Endothelial cell of umbilical vein (primary cell): Measurements from ENCODE around the gene RNF222. TPM values are rescaled to one million over a fixed set of nuclear protein-coding genes. Genes with fewer than 3 reads are reported as not detected.
A peak's percentile ranks its signal among the peaks of the same experiment; 100 is the strongest.

Experiments
- BruUV-seq: library from RNA; stranded (reverse); fragments of 400-500 nt; replicated peaks from 2 replicates; lab custom pipeline; 2021; lab: Mats Ljungman, UMichigan
- CTCF ChIA-PET: fragments of 300-600, 350-600 bp; sonication (Branson Sonifier 250); formaldehyde crosslinking; loops from one replicate; lab custom pipeline; 2021; ENCODE audit warnings: antibody characterized with exemption, inconsistent platforms; lab: Charles Lee
- POLR2A ChIA-PET: fragments of 300-600, 350-600 bp; sonication (Branson Sonifier 250); formaldehyde crosslinking; loops from one replicate; lab custom pipeline; 2021; ENCODE audit warnings: antibody characterized with exemption, inconsistent platforms; lab: Charles Lee
- DNase-seq: peaks from one replicate; pipeline ENCODE4 v3.0.0-alpha.2; 2011; ENCODE audit warnings: low read depth, low spot score
- FAIRE-seq: peaks from 2 replicates; lab custom pipeline; 2011; peaks lifted over from hg19 to GRCh38; lab: Jason Lieb, UNC
- H2AFZ ChIP-seq: 2 replicates; pipeline ENCODE4 v1.6.0; 2012; ENCODE audit warnings: low read depth, low read length, control low read depth, inconsistent platforms
- H3K27ac ChIP-seq: 2 replicates; pipeline ENCODE4 v1.5.1; 2011; ENCODE audit warnings: low read depth, mild to moderate bottlenecking, control low read depth, low read length, moderate library complexity; ENCODE audit not compliant: insufficient read depth
- H3K27me3 ChIP-seq, 2 experiments: 2 replicates each; pipeline versions ENCODE4 v1.6.0 to v1.6.1; 2011; ENCODE audit warnings: low read length in 2 of 2, mixed read lengths in 1 of 2; ENCODE audit not compliant: control insufficient read depth in 2 of 2, insufficient read depth in 2 of 2
- H3K36me3 ChIP-seq, 2 experiments: 2 replicates in 1 of 2; 3 replicates in 1 of 2; pipeline ENCODE4 v1.5.1; 2011; ENCODE audit warnings: low read length in 2 of 2, mild to moderate bottlenecking in 1 of 2, moderate library complexity in 1 of 2; ENCODE audit not compliant: control insufficient read depth in 2 of 2, insufficient read depth in 2 of 2; ENCODE audit errors: extremely low read depth in 1 of 2
- H3K4me1 ChIP-seq: 3 replicates; pipeline ENCODE4 v1.5.1; 2011; ENCODE audit warnings: mild to moderate bottlenecking, low read length; ENCODE audit not compliant: control insufficient read depth, insufficient read depth; ENCODE audit errors: extremely low read depth
- H3K4me2 ChIP-seq: 2 replicates; pipeline ENCODE4 v1.6.1; 2011; ENCODE audit warnings: low read length, control low read depth, mixed read lengths; ENCODE audit not compliant: insufficient read depth
- H3K4me3 ChIP-seq, 3 experiments: fragments of 200-600 bp in 1 of 3; sonication (generic), shearing (Covaris generic) in 1 of 3; replicated peaks in 1 of 3; 2 replicates each; pipeline ENCODE4 v1.5.1; 2011 to 2016; ENCODE audit warnings: control low read depth in 3 of 3, low read length in 3 of 3, mild to moderate bottlenecking in 2 of 3, inconsistent platforms in 1 of 3, low read depth in 1 of 3, moderate library complexity in 1 of 3; ENCODE audit not compliant: insufficient read depth in 1 of 3
- H3K79me2 ChIP-seq: 2 replicates; pipeline ENCODE4 v1.6.0; 2012; ENCODE audit warnings: low read length, inconsistent platforms; ENCODE audit not compliant: control insufficient read depth, insufficient read depth
- H3K9ac ChIP-seq: replicated peaks from 2 replicates; pipeline ENCODE3; 2011; ENCODE audit warnings: low read length, control low read depth; ENCODE audit not compliant: insufficient read depth; ENCODE audit errors: extremely low read depth
- H3K9me1 ChIP-seq: replicated peaks from 3 replicates; pipeline ENCODE4 v1.6.0; 2011; ENCODE audit warnings: mild to moderate bottlenecking, low read length; ENCODE audit not compliant: control insufficient read depth, insufficient read depth; ENCODE audit errors: extremely low read depth
- H3K9me3 ChIP-seq: replicated peaks from 2 replicates; pipeline ENCODE4 v1.5.1; 2012; ENCODE audit warnings: low read length, inconsistent platforms; ENCODE audit not compliant: control insufficient read depth, insufficient read depth
- H4K20me1 ChIP-seq: replicated peaks from 2 replicates; pipeline ENCODE3; 2011; ENCODE audit warnings: mild to moderate bottlenecking, low read length; ENCODE audit not compliant: control insufficient read depth, insufficient read depth; ENCODE audit errors: extremely low read depth
- CTCF ChIP-seq, 2 donors: IDR thresholded peaks; 1 replicate in 1 of 2; 2 replicates in 1 of 2; pipeline ENCODE4 v1.5.1; 2011; ENCODE audit warnings: low read length in 2 of 2, mild to moderate bottlenecking in 2 of 2, moderate library complexity in 2 of 2, control low read depth in 1 of 2, inconsistent platforms in 1 of 2, low read depth in 1 of 2; ENCODE audit not compliant: insufficient read depth in 1 of 2; ENCODE audit errors: extremely low read depth in 1 of 2
- EZH2 ChIP-seq: IDR thresholded peaks from 2 replicates; pipeline ENCODE4 v1.6.1; 2012; ENCODE audit warnings: borderline replicate concordance, low read depth, mild to moderate bottlenecking, moderate library complexity, low read length, inconsistent platforms; ENCODE audit not compliant: severe bottlenecking
- FOS ChIP-seq: IDR thresholded peaks from 2 replicates; pipeline ENCODE4 v1.6.1; 2011; ENCODE audit warnings: mild to moderate bottlenecking, low read length, moderate library complexity, borderline replicate concordance; ENCODE audit not compliant: insufficient read depth
- GATA2 ChIP-seq: IDR thresholded peaks from 2 replicates; pipeline ENCODE4 v1.7.0; 2011; ENCODE audit warnings: low read depth, mild to moderate bottlenecking, moderate library complexity, mixed read lengths, low read length; ENCODE audit not compliant: insufficient read length, insufficient read depth
- JUN ChIP-seq: IDR thresholded peaks from 2 replicates; pipeline ENCODE4 v1.6.1; 2011; ENCODE audit warnings: borderline replicate concordance, low read depth; ENCODE audit not compliant: insufficient read length, insufficient read depth
- MYC ChIP-seq: IDR thresholded peaks from one replicate; pipeline ENCODE4 v1.6.1; 2011; ENCODE audit warnings: mild to moderate bottlenecking, low read depth, low read length
- POLR2A ChIP-seq: IDR thresholded peaks from 2 replicates; pipeline ENCODE4 v1.6.1; 2012; ENCODE audit warnings: low read depth, mild to moderate bottlenecking, control low read depth, low read length
- POLR2AphosphoS5 ChIP-seq: IDR thresholded peaks from 2 replicates; pipeline ENCODE4 v1.6.1; 2012; ENCODE audit warnings: low read depth, mild to moderate bottlenecking, control low read depth, low read length, moderate library complexity; ENCODE audit not compliant: insufficient read depth
- dilution Hi-C: fragments of 300-500 bp; cut with MboI; formaldehyde crosslinking; loops from one replicate; pipeline ENCODE4 v1.15.0; 2019; ENCODE audit warnings: low sequenced_read_pairs; ENCODE audit not compliant: extremely low pct_ligation_motif_present
- intact Hi-C: fragments of 100-400 bp; cut with micrococcal nuclease; formaldehyde crosslinking; loops from one replicate; pipeline ENCODE4 v1.10.0; 2022
- polyA plus RNA-seq, 4 experiments: library from polyadenylated mRNA; depleted of rRNA in 3 of 4; stranded (reverse) in 3 of 4; unstranded in 1 of 4; fragments of >200 nt; gene quantifications; 2 replicates each; pipeline versions ENCODE4 v1.2.1 to v1.2.3, GENCODE V29; 2011 to 2012; ENCODE audit warnings: missing spikeins in 1 of 4
- total RNA-seq: library from RNA; stranded (reverse); gene quantifications from 2 replicates; pipeline ENCODE4 v1.2.3, GENCODE V29; 2021
- TF ChIP-seq, protein P1 (sequence below): IDR thresholded peaks from 2 replicates; pipeline ENCODE4 v1.6.1; 2011; ENCODE audit not compliant: insufficient read depth, insufficient read length

RNF222 gene
- total and polyA plus RNA-seq, 2 donors (not counting 3 experiments of a cell fraction or from before 2014, with no cell fraction given): not detected

GRCh38 chr17:8359769-8360168 lies 37.9 kb downstream of the RNF222 start:
- dilution Hi-C loops: no loop called here
- POLR2A ChIA-PET: interaction anchor here (0.6 to 3.4 kb wide), 6 partner anchors 17 to 187 kb away, joined by 3 to 21 read pairs (median 4); partner anchors contain the start of genes CTC1 and KRABD2
- DNase-seq (peak; percentile 95), FAIRE-seq (peak; percentile 88)
- no peaks in the 10 kb centered on the region for H3K79me2 ChIP-seq
- peak overlapping the region; percentile 90 for H3K27ac ChIP-seq
- peak overlapping the region in 1 of 3 experiments; percentile 50 for H3K4me3 ChIP-seq
- TF ChIP-seq GATA2: no peak
- TF ChIP-seq MYC: no peak
- TF ChIP-seq, protein P1, sequence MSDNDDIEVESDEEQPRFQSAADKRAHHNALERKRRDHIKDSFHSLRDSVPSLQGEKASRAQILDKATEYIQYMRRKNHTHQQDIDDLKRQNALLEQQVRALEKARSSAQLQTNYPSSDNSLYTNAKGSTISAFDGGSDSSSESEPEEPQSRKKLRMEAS: no peak
- TF ChIP-seq JUN: peak; percentile 98
- TF ChIP-seq POLR2A: no peak
- no peak for TF ChIP-seq CTCF (IDR thresholded peaks at IDR 0.05; ENCODE audit: extremely low read depth in 1 of 2, insufficient read depth in 1 of 2, low read depth in 1 of 2, low read length in 2 of 2)
- TF ChIP-seq EZH2: no peak
- peak; percentile 94 for TF ChIP-seq FOS
- no peak for TF ChIP-seq POLR2AphosphoS5
- H3K9me1 ChIP-seq: no peaks in the 10 kb centered on the region
- no peaks in the 10 kb centered on the region for H3K9me3 ChIP-seq
- no peaks in the 10 kb centered on the region for H4K20me1 ChIP-seq
- H3K4me1 ChIP-seq: peaks cover 32% of the 10 kb centered on the region
- intact Hi-C loops: loop anchor here (1.0 to 2.0 kb wide), 5 partner anchors 17 to 110 kb away; partner anchors contain the start of genes ARHGEF15, KRABD2, PFAS and SLC25A35
- H3K4me2 ChIP-seq: peak overlapping the region; percentile 81
- no peak overlapping the region for H2AFZ ChIP-seq
- CTCF ChIA-PET: interaction anchor here (0.8 to 2.7 kb wide), 10 partner anchors 8 to 33 kb away, joined by 4 to 22 read pairs (median 5); partner anchors contain the start of gene KRABD2
- peak overlapping the region; percentile 83 for H3K9ac ChIP-seq
- no peaks in the 10 kb centered on the region for H3K36me3 ChIP-seq
- TSS peak; percentile 26 for BruUV-seq
- H3K27me3 ChIP-seq: no peaks in the 10 kb centered on the region
